WTC11 (cell line): ENCODE data around the gene ZBTB12.

Source experiments
- ATF1 ChIP-seq: sonication (generic); formaldehyde crosslinking; IDR thresholded peaks from 2 replicates; pipeline ENCODE4 v1.8.1; 2023; ENCODE audit warnings: mild to moderate bottlenecking, moderate library complexity, missing genetic modification reagents
- CTCF ChIP-seq: fragments of 200-600 bp; IDR thresholded peaks from 2 replicates; pipeline ENCODE4 v1.8.0; 2022; ENCODE audit warnings: antibody characterized with exemption
- E2F4 ChIP-seq: sonication (generic); formaldehyde crosslinking; IDR thresholded peaks from 2 replicates; pipeline ENCODE4 v1.8.1; 2022; ENCODE audit warnings: low read depth, mild to moderate bottlenecking, moderate library complexity, missing genetic modification reagents, borderline replicate concordance
- FOXP1 ChIP-seq: sonication (generic); formaldehyde crosslinking; IDR thresholded peaks from 2 replicates; pipeline ENCODE4 v1.8.0; 2022; ENCODE audit warnings: missing genetic modification reagents, mild to moderate bottlenecking, moderate library complexity, borderline replicate concordance
- IRF1 ChIP-seq: sonication (generic); formaldehyde crosslinking; IDR thresholded peaks from 2 replicates; pipeline ENCODE4 v1.8.0; 2023; ENCODE audit warnings: missing genetic modification reagents
- IRF2 ChIP-seq: sonication (generic); formaldehyde crosslinking; IDR thresholded peaks from 2 replicates; pipeline ENCODE4 v1.8.0; 2022; ENCODE audit warnings: low read depth, missing genetic modification reagents, borderline replicate concordance
- SP1 ChIP-seq: sonication (generic); formaldehyde crosslinking; conservative IDR thresholded peaks from 2 replicates; pipeline ENCODE4 v1.8.1; 2022; ENCODE audit warnings: missing genetic modification reagents
- USF1 ChIP-seq: sonication (generic); formaldehyde crosslinking; IDR thresholded peaks from 2 replicates; pipeline ENCODE4 v1.8.0; 2022; ENCODE audit warnings: mild to moderate bottlenecking, missing genetic modification reagents
- ZBTB21 ChIP-seq: sonication (generic); formaldehyde crosslinking; IDR thresholded peaks from 2 replicates; pipeline ENCODE4 v1.8.1; 2023; ENCODE audit warnings: mild to moderate bottlenecking, missing genetic modification reagents, borderline replicate concordance
- ZNF263 ChIP-seq: sonication (generic); formaldehyde crosslinking; IDR thresholded peaks from 2 replicates; pipeline ENCODE4 v1.8.1; 2022; ENCODE audit warnings: low read depth, mild to moderate bottlenecking, moderate library complexity, missing genetic modification reagents
- ZSCAN18 ChIP-seq: fragments of 250-450 bp; sonication (Bioruptor Pico); IDR thresholded peaks from 2 replicates; pipeline ENCODE4 v2.1.2; 2022; ENCODE audit warnings: mild to moderate bottlenecking, moderate library complexity
- TF ChIP-seq, protein P1 (sequence below): sonication (generic); formaldehyde crosslinking; IDR thresholded peaks from 2 replicates; pipeline ENCODE4 v1.8.1; 2023; ENCODE audit warnings: mild to moderate bottlenecking, missing genetic modification reagents
- TF ChIP-seq, protein P2 (sequence below): sonication (generic); formaldehyde crosslinking; IDR thresholded peaks from 2 replicates; pipeline ENCODE4 v1.8.0; 2022; ENCODE audit warnings: mild to moderate bottlenecking, missing genetic modification reagents
- TF ChIP-seq, protein P3 (sequence below): sonication (generic); formaldehyde crosslinking; IDR thresholded peaks from 2 replicates; pipeline ENCODE4 v1.8.1; 2023; ENCODE audit warnings: mild to moderate bottlenecking, missing genetic modification reagents, moderate library complexity

DNA sequence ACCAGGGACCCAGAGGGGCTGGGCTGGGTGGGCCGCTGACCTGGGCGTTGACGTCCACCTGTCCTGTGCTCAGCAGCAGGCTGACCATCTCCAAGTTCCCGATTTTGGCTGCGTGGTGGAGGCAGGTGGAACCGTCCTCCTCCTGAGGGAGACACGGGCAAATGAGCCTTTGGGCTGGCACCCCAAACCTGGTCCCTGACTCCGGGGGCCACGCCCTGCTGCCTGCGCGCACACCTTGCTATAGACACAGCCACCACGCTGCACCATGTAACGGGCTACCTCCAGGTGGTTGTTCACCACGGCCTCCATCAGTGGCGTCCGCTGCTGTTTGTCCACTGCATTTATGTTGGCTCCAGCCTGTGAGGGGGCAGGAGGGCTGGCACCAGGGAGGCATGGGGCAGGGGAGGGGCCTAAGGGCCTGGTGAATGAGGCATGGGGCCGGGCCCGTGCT is 15.3 kb downstream of the ZBTB12 start:
- TF ChIP-seq CTCF, result no peak
- TF ChIP-seq, protein P1, sequence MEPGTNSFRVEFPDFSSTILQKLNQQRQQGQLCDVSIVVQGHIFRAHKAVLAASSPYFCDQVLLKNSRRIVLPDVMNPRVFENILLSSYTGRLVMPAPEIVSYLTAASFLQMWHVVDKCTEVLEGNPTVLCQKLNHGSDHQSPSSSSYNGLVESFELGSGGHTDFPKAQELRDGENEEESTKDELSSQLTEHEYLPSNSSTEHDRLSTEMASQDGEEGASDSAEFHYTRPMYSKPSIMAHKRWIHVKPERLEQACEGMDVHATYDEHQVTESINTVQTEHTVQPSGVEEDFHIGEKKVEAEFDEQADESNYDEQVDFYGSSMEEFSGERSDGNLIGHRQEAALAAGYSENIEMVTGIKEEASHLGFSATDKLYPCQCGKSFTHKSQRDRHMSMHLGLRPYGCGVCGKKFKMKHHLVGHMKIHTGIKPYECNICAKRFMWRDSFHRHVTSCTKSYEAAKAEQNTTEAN, result no peak
- TF ChIP-seq ZSCAN18 (CRISPR knock-in tag), result no peak
- no peak for TF ChIP-seq ZNF263 (CRISPR knock-in tag)
- TF ChIP-seq, protein P2, sequence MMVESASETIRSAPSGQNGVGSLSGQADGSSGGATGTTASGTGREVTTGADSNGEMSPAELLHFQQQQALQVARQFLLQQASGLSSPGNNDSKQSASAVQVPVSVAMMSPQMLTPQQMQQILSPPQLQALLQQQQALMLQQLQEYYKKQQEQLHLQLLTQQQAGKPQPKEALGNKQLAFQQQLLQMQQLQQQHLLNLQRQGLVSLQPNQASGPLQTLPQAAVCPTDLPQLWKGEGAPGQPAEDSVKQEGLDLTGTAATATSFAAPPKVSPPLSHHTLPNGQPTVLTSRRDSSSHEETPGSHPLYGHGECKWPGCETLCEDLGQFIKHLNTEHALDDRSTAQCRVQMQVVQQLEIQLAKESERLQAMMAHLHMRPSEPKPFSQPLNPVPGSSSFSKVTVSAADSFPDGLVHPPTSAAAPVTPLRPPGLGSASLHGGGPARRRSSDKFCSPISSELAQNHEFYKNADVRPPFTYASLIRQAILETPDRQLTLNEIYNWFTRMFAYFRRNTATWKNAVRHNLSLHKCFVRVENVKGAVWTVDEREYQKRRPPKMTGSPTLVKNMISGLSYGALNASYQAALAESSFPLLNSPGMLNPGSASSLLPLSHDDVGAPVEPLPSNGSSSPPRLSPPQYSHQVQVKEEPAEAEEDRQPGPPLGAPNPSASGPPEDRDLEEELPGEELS (CRISPR knock-in tag), result no peak
- TF ChIP-seq ATF1 (CRISPR knock-in tag), result no peak
- TF ChIP-seq FOXP1 (CRISPR knock-in tag), result no peak
- TF ChIP-seq ZBTB21, result no peak
- TF ChIP-seq USF1 (CRISPR knock-in tag), result no peak
- TF ChIP-seq, protein P3, sequence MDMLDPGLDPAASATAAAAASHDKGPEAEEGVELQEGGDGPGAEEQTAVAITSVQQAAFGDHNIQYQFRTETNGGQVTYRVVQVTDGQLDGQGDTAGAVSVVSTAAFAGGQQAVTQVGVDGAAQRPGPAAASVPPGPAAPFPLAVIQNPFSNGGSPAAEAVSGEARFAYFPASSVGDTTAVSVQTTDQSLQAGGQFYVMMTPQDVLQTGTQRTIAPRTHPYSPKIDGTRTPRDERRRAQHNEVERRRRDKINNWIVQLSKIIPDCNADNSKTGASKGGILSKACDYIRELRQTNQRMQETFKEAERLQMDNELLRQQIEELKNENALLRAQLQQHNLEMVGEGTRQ (CRISPR knock-in tag), result no peak
- TF ChIP-seq E2F4 (CRISPR knock-in tag), result no peak
- TF ChIP-seq SP1 (CRISPR knock-in tag), result no peak
- TF ChIP-seq IRF1 (CRISPR knock-in tag), result no peak
- TF ChIP-seq IRF2 (CRISPR knock-in tag), result no peak
